K562 treated with DMSO at 1 percent for 12 hours (cell line): ENCODE measurements around the gene PCDHA10. TPM values are rescaled to one million over a fixed set of nuclear protein-coding genes. Genes with fewer than 3 reads are reported as not detected.

Source experiments
- total RNA-seq: library from RNA; unstranded; fragments of 300-600 nt; gene quantifications from 2 replicates; pipeline ENCODE4 v1.2.3, GENCODE V29; 2022; ENCODE audit not compliant: insufficient read depth

PCDHA10 gene, protein sequence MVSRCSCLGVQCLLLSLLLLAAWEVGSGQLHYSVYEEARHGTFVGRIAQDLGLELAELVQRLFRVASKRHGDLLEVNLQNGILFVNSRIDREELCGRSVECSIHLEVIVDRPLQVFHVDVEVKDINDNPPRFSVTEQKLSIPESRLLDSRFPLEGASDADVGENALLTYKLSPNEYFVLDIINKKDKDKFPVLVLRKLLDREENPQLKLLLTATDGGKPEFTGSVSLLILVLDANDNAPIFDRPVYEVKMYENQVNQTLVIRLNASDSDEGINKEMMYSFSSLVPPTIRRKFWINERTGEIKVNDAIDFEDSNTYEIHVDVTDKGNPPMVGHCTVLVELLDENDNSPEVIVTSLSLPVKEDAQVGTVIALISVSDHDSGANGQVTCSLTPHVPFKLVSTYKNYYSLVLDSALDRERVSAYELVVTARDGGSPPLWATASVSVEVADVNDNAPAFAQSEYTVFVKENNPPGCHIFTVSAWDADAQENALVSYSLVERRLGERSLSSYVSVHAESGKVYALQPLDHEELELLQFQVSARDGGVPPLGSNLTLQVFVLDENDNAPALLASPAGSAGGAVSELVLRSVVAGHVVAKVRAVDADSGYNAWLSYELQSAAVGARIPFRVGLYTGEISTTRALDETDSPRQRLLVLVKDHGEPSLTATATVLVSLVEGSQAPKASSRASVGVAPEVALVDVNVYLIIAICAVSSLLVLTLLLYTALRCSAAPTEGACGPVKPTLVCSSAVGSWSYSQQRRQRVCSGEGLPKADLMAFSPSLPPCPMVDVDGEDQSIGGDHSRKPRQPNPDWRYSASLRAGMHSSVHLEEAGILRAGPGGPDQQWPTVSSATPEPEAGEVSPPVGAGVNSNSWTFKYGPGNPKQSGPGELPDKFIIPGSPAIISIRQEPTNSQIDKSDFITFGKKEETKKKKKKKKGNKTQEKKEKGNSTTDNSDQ
- total RNA-seq: not detected in 2 replicates

DNA sequence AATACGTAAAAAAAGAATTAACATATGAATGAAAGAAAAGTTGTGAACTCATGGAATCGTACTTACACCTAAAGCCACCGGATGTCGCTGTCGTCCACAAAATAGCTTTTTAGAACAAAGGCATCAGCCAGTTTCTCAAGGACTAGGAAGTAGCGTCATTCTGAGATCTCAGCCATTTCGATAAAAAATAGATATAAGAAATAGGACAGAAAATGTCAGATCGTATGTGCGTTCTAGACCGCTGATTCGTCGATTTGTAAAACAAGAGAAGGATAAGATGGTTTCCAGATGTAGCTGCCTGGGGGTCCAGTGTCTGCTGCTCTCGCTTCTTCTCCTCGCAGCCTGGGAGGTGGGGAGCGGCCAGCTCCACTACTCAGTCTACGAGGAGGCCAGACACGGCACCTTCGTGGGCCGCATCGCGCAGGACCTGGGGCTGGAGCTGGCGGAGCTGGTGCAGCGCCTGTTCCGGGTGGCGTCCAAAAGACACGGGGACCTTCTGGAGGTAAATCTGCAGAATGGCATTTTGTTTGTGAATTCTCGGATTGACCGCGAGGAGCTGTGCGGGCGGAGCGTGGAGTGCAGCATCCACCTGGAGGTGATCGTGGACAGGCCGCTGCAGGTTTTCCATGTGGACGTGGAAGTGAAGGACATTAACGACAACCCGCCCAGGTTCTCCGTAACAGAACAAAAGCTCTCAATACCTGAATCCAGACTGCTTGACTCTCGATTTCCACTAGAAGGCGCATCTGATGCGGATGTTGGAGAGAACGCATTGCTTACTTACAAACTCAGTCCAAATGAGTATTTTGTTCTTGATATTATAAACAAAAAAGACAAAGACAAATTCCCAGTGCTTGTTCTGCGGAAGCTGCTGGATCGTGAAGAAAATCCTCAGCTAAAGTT is at the start of gene PCDHA10:
Gene PCDHA10, plus strand, starts transcription at position 126 of the 903 bp plus-strand sequence. Its CDS starts 152 bp downstream, at position 278.

DNA sequence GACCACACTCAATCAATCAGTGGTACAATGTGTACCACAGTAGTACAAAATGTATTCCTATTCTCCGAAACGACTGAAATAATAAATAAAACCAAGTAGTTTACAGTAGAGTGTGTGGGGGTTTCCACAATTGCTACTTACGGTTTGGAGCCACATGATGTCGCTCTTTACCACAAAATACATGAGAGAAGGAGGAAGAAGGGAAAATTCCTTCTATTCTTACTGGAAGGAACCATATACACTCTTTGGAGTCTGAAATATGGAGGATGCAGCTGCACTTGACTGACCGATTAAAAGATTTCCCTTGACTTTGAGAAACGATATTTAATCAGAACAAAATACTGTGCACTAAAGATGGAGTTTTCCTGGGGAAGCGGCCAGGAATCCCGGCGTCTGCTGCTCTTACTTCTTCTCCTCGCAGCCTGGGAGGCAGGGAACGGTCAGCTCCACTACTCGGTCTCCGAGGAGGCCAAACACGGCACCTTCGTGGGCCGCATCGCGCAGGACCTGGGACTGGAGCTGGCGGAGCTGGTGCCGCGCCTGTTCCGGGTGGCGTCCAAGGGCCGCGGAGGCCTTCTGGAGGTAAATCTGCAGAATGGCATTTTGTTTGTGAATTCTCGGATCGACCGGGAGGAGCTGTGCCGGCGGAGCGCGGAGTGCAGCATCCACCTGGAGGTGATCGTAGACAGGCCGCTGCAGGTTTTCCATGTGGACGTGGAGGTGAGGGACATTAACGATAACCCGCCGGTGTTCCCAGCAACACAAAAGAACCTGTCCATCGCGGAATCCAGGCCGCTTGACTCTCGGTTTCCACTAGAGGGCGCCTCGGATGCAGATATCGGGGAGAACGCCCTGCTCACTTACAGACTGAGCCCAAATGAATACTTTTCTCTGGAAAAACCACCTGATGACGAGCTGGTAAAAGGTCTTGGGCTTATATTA is 48.6 kb upstream of the PCDHA10 start, which contains the start of gene PCDHA4:
Gene PCDHA4, plus strand, starts transcription at position 235 of the 942 bp plus-strand sequence.

DNA sequence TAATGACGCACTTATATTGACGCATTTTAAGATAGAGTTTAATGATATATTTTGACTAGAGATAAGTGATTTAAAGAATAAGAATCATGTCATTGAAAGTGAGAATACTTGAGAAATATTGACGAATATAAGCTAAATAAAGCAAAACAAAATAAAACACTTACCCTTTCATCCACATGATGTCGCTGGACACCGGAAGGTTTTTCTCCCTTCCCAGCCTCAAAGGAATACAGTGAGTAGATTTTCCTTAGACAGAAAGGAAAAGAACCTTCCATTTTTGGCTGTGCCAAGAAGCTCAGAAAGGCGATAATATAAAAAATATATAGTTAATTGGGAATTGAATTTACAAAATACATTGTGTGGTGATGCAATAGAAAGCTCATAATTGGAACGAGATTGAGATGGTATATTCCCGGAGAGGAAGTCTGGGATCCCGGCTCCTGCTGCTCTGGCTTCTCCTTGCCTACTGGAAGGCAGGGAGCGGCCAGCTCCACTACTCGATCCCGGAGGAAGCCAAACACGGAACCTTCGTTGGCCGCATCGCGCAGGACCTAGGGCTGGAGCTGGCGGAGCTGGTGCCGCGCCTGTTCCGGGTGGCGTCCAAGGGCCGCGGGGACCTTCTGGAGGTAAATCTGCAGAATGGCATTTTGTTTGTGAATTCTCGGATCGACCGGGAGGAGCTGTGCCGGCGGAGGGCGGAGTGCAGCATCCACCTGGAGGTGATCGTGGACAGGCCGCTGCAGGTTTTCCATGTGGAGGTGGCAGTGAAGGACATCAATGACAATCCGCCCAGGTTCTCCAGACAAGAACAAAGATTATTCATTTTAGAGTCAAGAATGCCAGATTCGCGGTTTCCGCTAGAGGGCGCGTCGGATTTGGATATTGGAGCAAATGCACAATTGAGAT is 34.1 kb upstream of the PCDHA10 start, which contains the start of gene PCDHA5:
Gene PCDHA5, plus strand, starts transcription at position 239 of the 906 bp plus-strand sequence.

DNA sequence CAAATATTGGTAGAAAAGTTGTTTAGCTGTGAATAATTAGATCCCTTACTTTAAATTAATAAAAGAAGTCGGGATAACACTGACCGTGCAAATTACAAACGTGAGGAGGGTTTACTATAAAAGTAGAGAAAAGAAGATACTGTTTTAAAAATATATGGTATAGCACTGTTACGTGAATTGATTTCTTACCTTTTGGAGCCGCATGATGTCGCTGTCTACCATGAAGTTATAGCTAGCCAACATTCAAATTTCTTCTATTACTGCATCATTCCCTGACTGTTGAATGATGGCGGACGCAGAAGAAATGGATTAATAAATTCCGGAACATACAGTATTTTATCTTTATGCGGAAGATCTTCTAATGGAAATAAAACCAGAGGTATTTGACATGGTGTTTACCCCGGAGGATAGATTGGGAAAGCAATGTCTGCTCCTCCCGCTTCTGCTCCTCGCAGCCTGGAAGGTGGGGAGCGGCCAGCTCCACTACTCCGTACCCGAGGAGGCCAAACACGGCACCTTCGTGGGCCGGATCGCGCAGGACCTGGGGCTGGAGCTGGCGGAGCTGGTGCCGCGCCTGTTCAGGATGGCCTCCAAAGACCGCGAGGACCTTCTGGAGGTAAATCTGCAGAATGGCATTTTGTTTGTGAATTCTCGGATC is 27.9 kb upstream of the PCDHA10 start, which contains the start of gene PCDHA6:
Gene PCDHA6, plus strand, starts transcription at position 257 of the 658 bp plus-strand sequence. Its CDS starts 132 bp downstream, at position 389.

DNA sequence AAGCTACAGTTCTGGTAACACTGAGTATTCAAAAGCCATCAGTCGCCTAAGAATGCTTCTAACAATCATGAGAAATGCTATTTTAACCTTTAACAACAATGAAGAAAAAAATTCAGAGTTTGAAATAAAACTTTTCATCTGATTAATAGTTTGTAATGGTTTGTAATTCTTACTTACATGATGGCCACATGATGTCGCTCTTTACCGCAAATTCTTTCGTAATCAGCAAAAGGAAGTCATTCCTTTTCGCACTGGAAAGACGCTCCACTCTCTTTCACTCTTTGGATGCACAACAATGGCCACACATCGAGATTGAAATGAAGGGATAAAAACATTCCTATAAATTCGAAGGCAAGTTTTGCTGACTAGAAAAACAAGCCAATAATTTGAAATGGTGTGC is 21.7 kb upstream of the PCDHA10 start, which contains the start of gene PCDHA7:
Gene PCDHA7, plus strand, starts transcription at position 277 of the 400 bp plus-strand sequence. Its CDS starts 115 bp downstream, at position 392.

DNA sequence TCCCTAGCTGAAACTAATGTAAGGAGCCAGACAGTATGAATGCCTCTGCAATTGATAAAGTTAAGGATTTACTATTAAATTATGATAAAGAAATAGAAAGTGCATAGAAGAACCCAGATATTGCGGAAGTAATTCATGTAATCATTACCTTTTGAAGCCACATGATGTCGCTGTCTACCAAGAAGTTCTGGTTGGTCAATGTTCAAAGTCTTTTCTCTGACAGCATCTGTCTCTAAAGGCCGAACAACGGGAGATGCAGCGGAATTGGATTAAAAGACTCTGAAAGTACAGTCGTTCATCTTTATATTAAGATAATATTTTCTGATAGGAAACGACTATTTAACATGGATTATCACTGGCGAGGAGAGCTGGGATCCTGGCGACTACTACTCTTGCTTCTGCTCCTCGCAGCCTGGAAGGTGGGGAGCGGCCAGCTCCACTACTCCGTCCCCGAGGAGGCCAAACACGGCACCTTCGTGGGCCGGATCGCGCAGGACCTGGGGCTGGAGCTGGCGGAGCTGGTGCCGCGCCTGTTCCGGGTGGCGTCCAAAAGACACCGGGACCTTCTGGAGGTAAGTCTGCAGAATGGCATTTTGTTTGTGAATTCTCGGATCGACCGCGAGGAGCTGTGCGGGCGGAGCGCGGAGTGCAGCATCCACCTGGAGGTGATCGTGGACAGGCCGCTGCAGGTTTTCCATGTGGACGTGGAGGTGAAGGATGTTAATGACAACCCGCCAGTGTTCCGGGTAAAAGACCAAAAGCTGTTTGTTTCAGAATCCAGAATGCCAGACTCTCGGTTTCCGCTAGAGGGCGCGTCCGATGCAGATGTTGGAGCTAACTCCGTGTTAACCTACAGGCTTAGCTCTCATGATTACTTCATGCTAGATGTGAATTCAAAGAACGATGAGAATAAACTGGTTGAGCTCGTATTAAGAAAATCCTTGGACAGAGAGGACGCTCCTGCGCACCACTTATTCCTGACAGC is 14.4 kb upstream of the PCDHA10 start, which contains the start of gene PCDHA8:
Gene PCDHA8, plus strand, starts transcription at position 210 of the 985 bp plus-strand sequence. Its CDS starts 135 bp downstream, at position 345.

DNA sequence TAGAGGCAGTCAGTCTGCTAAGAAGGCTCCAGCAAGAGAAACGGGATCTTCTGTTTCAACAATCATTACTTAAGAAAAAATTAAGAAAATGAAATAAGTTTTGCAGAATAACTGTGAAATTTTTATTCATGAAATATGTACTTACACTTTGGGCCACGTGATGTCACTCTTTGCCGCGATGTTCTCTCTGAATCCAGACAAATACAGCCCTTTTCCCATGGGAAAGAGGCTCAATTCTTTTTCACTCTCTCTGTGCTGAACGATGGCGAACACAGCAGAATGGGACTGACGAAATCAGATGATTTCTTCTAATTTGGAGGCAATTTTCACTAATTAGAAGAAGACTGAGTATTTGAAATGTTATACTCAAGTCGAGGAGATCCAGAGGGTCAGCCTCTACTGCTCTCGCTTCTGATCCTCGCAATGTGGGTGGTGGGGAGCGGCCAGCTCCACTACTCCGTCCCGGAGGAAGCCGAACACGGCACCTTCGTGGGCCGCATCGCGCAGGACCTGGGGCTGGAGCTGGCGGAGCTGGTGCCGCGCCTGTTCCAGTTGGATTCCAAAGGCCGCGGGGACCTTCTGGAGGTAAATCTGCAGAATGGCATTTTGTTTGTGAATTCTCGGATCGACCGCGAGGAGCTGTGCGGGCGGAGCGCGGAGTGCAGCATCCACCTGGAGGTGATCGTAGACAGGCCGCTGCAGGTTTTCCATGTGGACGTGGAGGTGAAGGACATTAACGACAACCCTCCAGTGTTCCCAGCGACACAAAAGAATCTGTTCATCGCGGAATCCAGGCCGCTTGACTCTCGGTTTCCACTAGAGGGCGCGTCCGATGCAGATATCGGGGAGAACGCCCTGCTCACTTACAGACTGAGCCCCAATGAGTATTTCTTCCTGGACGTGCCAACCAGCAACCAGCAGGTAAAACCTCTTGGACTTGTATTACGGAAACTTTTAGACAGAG is 7.3 kb upstream of the PCDHA10 start, which contains the start of gene PCDHA9:
Gene PCDHA9, plus strand, starts transcription at position 244 of the 964 bp plus-strand sequence. Its CDS starts 114 bp downstream, at position 358.

DNA sequence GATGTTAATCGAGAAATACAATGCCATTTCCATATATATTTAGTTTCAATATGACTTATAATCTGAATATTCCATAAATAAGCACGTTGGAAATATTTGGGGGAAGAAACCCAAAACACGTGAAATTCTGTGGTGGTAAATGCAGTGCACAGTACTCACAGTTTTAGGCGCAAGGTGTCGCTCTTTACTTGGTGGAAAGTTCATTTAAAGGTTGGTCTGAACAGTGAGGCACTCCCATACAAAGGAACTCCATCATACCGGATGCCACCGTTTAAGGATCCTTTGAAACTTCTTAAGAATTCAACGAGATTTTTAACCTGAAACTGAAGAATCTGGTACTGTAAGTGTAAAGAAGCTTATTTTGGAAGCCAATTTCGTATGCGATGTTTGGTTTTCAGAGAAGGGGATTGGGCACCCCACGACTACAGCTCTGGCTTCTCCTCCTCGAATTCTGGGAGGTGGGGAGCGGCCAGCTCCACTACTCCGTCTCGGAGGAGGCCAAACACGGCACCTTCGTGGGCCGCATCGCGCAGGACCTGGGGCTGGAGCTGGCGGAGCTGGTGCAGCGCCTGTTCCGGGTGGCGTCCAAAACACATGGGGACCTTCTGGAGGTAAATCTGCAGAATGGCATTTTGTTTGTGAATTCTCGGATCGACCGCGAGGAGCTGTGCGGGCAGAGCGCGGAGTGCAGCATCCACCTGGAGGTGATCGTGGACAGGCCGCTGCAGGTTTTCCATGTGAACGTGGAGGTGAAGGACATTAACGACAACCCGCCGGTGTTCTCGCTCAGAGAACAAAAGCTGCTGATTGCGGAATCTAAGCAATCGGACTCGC is 13.2 kb downstream of the PCDHA10 start, which contains the start of gene PCDHA11:
Gene PCDHA11, plus strand, starts transcription at position 237 of the 834 bp plus-strand sequence. Its CDS starts 147 bp downstream, at position 384.

DNA sequence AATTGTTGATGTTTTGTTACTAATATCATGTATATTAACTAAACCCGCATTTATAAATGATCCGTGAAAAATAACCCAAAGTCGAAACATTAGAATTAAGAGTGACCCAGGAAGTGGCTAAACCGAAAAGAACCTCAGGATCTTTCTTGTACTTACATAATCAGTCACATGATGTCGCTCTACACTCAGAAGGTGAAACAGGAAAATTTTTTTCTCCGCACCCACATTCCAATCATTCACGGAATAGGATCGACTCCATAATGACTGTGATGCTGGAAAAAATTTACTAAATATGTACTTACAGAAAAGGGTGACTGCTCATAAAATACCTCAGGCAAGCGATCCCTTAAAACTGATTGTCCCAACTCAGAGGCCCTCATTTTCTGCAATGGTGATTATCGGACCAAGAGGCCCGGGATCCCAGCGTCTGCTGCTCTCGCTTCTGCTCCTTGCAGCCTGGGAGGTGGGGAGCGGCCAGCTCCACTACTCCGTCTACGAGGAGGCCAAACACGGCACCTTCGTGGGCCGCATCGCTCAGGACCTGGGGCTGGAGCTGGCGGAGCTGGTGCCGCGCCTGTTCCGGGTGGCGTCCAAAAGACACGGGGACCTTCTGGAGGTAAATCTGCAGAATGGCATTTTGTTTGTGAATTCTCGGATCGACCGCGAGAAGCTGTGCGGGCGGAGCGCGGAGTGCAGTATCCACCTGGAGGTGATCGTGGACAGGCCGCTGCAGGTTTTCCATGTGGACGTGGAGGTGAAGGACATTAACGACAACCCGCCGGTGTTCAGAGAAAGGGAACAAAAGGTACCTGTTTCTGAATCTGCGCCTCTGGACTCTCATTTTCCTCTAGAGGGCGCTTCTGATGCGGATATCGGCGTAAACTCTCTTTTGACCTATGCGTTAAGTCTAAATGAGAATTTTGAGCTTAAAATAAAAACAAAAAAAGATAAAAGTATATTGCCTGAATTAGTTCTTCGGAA is 19.7 kb downstream of the PCDHA10 start, which contains the start of gene PCDHA12:
Gene PCDHA12, plus strand, starts transcription at position 224 of the 981 bp plus-strand sequence. Its CDS starts 165 bp downstream, at position 389.

DNA sequence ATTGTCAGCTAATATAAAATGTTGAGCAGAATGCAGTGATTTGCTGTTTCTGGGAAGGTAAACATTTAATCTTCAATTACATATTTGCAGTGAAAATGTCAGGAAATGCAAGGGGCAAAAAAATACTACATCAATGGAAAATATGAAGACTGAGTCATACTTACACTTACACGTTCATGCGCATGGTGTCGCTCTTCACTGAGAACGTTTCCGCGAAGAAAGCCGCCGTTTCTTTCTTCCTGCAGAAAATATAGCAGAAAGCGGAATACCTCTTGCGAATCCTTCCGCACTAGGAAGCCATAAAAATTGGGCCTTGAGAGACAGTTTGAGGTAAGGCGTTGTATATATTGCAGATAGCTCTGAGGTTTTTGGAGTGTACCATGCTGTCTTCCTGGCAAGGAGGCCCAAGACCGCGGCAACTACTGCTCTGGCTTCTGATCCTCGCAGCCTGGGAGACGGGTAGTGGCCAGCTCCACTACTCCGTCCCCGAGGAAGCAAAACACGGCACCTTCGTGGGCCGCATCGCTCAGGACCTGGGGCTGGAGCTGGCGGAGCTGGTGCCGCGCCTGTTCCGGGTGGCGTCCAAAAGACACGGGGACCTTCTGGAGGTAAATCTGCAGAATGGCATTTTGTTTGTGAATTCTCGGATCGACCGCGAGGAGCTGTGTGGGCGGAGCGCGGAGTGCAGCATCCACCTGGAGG is 26.3 kb downstream of the PCDHA10 start, which contains the start of gene PCDHA13:
Gene PCDHA13, plus strand, starts transcription at position 236 of the 702 bp plus-strand sequence. Its CDS starts 145 bp downstream, at position 381.

